ENCODE results near the gene NINL. TPM values are rescaled to one million over a fixed set of nuclear protein-coding genes. Genes with fewer than 3 reads are reported as not detected.
"Not testable (repeated sequence)": the region's sequence is repeated elsewhere in the genome, so short reads cannot be mapped to it uniquely, and the experiment has no call there.

The NINL gene
- total RNA-seq, result 1 to 10 TPM; 3.0 to 5.8 (median 3.7) TPM

DNA sequence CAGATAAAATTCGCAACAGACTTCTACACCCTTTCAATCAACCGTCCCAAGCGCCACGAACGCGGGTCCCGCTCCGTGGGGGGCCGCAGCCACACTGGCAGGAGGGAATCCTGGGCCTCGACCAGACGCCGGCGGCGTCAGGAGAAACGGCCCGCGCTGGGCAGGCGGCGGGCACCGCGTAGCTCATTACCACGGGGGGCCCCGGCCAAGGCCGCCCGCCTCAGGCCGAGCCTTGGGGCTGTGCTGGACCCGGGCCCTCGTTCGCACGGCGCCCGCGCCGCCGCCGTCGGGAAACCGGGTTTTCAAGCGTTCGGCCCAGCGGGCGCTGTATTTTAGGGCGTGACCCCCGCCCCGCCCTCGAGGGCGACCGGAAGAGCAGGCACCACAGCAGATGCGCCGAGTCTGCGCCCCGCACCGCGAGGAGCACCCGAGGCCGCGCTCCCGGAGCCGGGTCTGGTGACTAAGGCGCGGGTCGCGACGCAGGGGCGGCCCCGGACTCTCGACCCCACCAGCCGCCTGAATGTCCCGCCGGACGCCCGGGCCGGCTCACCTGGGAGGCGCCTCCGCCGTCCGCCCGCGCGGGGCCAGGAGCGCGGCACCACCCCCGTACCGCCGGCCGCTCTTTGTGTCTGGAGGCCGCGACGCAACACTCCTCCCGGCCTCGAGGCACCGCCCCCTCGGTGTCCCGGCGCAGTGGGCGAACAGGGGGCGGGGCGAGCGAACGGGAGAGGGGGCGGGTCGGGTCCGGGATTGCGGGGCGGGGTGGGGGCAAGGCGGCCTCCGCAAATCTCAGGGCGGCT lies at the start of gene NINL:
TSS of gene NINL (minus strand) at position 627 of the 800 bp plus-strand sequence. CDS start 58,944 bp downstream, outside the sequence.
- TF ChIP-seq, protein P1, sequence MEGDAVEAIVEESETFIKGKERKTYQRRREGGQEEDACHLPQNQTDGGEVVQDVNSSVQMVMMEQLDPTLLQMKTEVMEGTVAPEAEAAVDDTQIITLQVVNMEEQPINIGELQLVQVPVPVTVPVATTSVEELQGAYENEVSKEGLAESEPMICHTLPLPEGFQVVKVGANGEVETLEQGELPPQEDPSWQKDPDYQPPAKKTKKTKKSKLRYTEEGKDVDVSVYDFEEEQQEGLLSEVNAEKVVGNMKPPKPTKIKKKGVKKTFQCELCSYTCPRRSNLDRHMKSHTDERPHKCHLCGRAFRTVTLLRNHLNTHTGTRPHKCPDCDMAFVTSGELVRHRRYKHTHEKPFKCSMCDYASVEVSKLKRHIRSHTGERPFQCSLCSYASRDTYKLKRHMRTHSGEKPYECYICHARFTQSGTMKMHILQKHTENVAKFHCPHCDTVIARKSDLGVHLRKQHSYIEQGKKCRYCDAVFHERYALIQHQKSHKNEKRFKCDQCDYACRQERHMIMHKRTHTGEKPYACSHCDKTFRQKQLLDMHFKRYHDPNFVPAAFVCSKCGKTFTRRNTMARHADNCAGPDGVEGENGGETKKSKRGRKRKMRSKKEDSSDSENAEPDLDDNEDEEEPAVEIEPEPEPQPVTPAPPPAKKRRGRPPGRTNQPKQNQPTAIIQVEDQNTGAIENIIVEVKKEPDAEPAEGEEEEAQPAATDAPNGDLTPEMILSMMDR (IDR thresholded peaks at IDR 0.05), result no peak
- peak; percentile 69 to 73 for TF ChIP-seq POLR2AphosphoS5 (IDR thresholded peaks at IDR 0.05)
- WGBS, result 2% methylated on average over 11 of the region's 108 CpGs
- Histone ChIP-seq H3K27me3 (no peaks in the 10 kb centered on the region), H3K9me3 (no peaks in the 10 kb centered on the region), H3K4me3 (peak within 1 kb of the TSS; percentile 63 to 83 (median 76)), H3K27ac (replicated peaks in 1 of 4) (peak within 1 kb of the TSS; percentile 55 to 75 (median 72)), H3K36me3 (no peaks in the 10 kb centered on the region), H3K4me1 (peaks cover 11 to 25% (median 17%) of the 10 kb centered on the region in 4 donors)
- DNase-seq (ENCODE audit: extremely low spot score), result no peak
- intact Hi-C loops (cut with DNase I), result loop anchor here (5.0 kb wide), 1 partner anchor 37 kb away; the partner anchor contains the start of gene NANP

DNA sequence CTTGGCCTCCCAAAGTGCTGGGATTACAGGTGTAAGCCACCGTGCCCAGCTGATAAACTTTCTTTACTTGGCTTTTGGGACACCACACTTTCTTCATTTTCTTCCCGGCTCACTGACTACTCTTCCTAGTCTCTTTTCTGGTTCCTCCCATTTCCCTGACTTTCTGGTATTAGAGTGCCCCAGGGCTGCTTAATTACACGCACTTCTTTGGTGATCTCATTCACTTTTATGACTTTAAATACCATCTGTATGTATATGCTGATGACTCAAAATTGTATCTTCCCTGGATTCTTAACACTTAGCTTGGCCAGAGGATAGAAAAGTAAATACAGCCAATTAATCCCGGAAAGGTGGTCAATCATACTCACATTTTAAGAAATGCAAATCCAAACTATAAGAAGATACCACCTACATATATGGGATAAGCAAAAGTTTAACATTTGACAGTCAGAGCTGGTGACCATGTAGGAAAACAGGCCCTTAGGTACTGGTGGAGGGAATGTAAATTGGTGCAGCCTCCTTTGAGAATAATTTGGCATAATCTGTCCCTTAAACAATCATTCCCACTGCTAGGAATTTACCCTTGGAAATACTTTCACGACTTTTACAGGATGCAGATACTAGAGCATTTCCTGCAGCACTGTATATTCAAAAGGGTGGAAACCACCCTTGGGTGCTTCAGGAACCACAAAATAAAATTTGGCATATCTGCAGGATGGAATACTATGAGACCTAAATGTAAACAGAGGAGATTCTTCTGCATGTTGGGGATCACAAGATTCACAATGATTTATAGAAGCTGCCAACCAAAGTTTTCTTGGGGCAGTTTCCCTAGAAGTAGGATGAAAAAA lies 47.8 kb upstream of the NINL start:
- no peak for DNase-seq (ENCODE audit: extremely low spot score)
- intact Hi-C loops (cut with DNase I), result no loop called here
- H3K27ac ChIP-seq (replicated peaks in 1 of 4), result no peak overlapping the region
- WGBS, result 90% methylated on average over 5 of the region's 5 CpGs
- H3K36me3 ChIP-seq, result peaks cover 0 to 24% (median 6%) of the 10 kb centered on the region in 4 donors
- H3K9me3 ChIP-seq, result no peaks in the 10 kb centered on the region
- no peaks in the 10 kb centered on the region for H3K4me1 ChIP-seq
- H3K4me3 ChIP-seq, result no peak overlapping the region
- no peak for TF ChIP-seq EP300 (IDR thresholded peaks at IDR 0.05)
- no peak for TF ChIP-seq POLR2A (IDR thresholded peaks at IDR 0.05; ENCODE audit: low read depth)
- TF ChIP-seq, protein P1 (IDR thresholded peaks at IDR 0.05), result no peak
- TF ChIP-seq POLR2AphosphoS5 (IDR thresholded peaks at IDR 0.05), result no peak
- H3K27me3 ChIP-seq, result no peaks in the 10 kb centered on the region

DNA sequence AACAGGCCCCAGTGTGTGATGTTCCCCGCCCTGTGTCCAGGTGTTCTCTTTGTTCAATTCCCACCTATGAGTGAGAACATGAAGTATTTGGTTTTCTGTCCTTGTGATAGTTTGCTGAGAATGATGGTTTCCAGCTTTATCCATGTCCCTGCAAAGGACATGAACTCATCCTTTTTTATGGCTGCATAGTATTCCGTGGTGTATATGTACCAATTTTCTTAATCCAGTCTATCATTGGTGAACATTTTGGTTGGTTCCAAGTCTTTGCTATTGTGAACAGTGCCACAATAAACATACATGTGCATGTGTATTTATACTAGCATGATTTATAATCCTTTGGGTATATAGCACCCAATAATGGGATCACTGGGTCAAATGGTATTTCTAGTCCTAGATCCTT lies 45.3 kb upstream of the NINL start:
- DNase-seq (ENCODE audit: extremely low spot score); H3K4me1 ChIP-seq; intact Hi-C loops (cut with DNase I); H3K4me3 ChIP-seq; H3K9me3 ChIP-seq; H3K27ac ChIP-seq (replicated peaks in 1 of 4); H3K27me3 ChIP-seq: not testable (repeated sequence)
- peaks cover 0 to 11% (median 4%) of the 10 kb centered on the region in 4 donors for H3K36me3 ChIP-seq
- 95% methylated on average over 2 of the region's 2 CpGs for WGBS

DNA sequence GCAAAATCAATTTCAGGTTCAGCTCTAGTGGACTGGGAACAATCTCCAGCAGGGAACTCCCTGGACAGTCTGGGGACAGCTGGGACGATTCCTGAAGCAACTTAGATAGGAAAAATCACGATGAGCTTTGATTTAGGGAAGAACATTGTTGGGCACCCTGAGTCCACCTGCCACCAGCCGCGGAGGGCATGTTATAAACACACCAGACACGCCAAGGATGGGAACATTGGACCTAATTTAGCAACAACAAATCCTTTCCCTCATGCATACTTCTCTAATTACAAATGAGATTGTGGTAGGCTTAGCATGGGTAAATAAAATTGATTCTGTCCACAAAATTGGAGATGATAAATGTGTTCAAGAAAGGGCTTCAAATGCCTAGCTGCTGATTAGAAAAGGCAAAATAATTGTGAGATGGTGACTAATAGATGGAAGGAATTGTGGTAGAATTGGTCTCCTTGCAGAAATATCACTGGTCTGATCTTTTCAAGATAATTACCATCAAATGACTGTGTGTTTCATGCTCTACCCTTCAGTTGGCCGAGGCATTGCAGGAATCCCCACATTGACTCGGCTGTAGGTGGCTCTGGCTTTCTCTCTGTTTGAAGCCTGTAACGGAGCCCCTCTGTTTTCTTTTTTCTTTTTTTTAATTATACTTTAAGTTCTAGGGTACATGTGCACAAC lies 44.6 kb upstream of the NINL start:
- H3K36me3 ChIP-seq, result peaks cover 0 to 6% (median 2%) of the 10 kb centered on the region in 4 donors
- DNase-seq (ENCODE audit: extremely low spot score), result no peak
- WGBS, result 91% methylated on average over 8 of the region's 8 CpGs

More for the DNA sequence above, 44.6 kb upstream of the NINL start:
- TF ChIP-seq POLR2AphosphoS5 (IDR thresholded peaks at IDR 0.05), result no peak
- TF ChIP-seq POLR2A (IDR thresholded peaks at IDR 0.05; ENCODE audit: low read depth), result no peak
- no peak for TF ChIP-seq EP300 (IDR thresholded peaks at IDR 0.05)
- TF ChIP-seq, protein P1 (IDR thresholded peaks at IDR 0.05), result no peak
- Histone ChIP-seq H3K27me3 (no peaks in the 10 kb centered on the region), H3K9me3 (no peaks in the 10 kb centered on the region), H3K4me1 (peaks cover 0 to 2% (median 2%) of the 10 kb centered on the region in 4 donors), H3K4me3 (no peak overlapping the region), H3K27ac (replicated peaks in 1 of 4) (no peak overlapping the region)
- intact Hi-C loops (cut with DNase I), result loop anchor here (10.0 kb wide), 1 partner anchor 85 kb away; no protein-coding TSS in a partner anchor

All from esophagus muscularis mucosa (tissue), 4 donors.